Stomach (tissue), 9 donors: Measurements from ENCODE around the gene RAB6B. TPM values are rescaled to one million over a fixed set of nuclear protein-coding genes. Genes with fewer than 3 reads are reported as not detected.
A peak's percentile ranks its signal among the peaks of the same experiment; 100 is the strongest.

ENCODE experiments used
- DNase-seq, 2 donors: peaks; one replicate each; pipeline versions ENCODE4 v3.0.0 to v3.0.0-alpha.2; 2013 to 2019
- H3K27ac ChIP-seq, 5 donors: fragments of 200-600 bp in 4 of 5; sonication (generic) in 4 of 5; one replicate each; pipeline ENCODE4 v1.5.1; 2013 to 2019; ENCODE audit warnings: mild to moderate bottlenecking in 1 of 5, moderate library complexity in 1 of 5
- H3K27me3 ChIP-seq, 3 donors: fragments of 200-600 bp; sonication (generic); one replicate each; pipeline ENCODE4 v1.5.1; 2017 to 2019; ENCODE audit warnings: mixed run types in 1 of 3
- H3K36me3 ChIP-seq, 4 donors: fragments of 200-600 bp; sonication (generic); 1 replicate in 3 of 4; 2 replicates in 1 of 4; pipeline ENCODE4 v1.5.1; 2016 to 2019
- H3K4me1 ChIP-seq, 4 donors: fragments of 200-600 bp; sonication (generic); one replicate each; pipeline ENCODE4 v1.5.1; 2016 to 2019
- H3K4me3 ChIP-seq, 4 donors: fragments of 200-600 bp; sonication (generic) in 3 of 4; one replicate each; pipeline ENCODE4 v1.5.1; 2016 to 2019; ENCODE audit warnings: mild to moderate bottlenecking in 1 of 4
- H3K9me3 ChIP-seq, 4 donors: fragments of 200-600 bp; sonication (generic); one replicate each; pipeline ENCODE4 v1.5.1; 2016 to 2019
- CTCF ChIP-seq, 7 experiments: fragments of 450-650 bp in 4 of 7; fragments of 200-600 bp in 3 of 7; sonication (generic) in 3 of 7; IDR thresholded peaks; one replicate each; pipeline ENCODE4 v1.5.1; 2016 to 2019; ENCODE audit warnings: antibody characterized with exemption in 7 of 7, control low read depth in 2 of 7, mild to moderate bottlenecking in 1 of 7
- EP300 ChIP-seq: sonication (generic); formaldehyde crosslinking; IDR thresholded peaks from one replicate; pipeline ENCODE4 v1.6.1; 2017; ENCODE audit warnings: antibody characterized with exemption
- POLR2A ChIP-seq, 4 donors: fragments of 450-650 bp; IDR thresholded peaks; one replicate each; pipeline ENCODE4 v1.6.1; 2016; ENCODE audit warnings: antibody characterized with exemption in 4 of 4, control low read depth in 2 of 4, mild to moderate bottlenecking in 1 of 4, moderate library complexity in 1 of 4
- POLR2AphosphoS5 ChIP-seq, 3 donors: sonication (generic); formaldehyde crosslinking; IDR thresholded peaks; one replicate each; pipeline ENCODE4 v1.6.1; 2016; ENCODE audit warnings: antibody characterized with exemption in 3 of 3
- WGBS, 5 donors: extraction: QIAGEN DNeasy Blood & Tissue Kit in 3 of 5; methylation state at CpG; one replicate each; pipeline versions ENCODE4 v1.1.5 to v1.1.7; 2013 to 2018; 5-methylcytosine and 5-hydroxymethylcytosine counted together
- intact Hi-C: fragments of 100-400 bp; cut with DNase I; formaldehyde crosslinking; loops from one replicate; pipeline ENCODE4 v1.15.1; 2023; ENCODE audit warnings: low total_unique reads
- polyA plus RNA-seq, 3 donors: library from polyadenylated mRNA; stranded (reverse); fragments of 200-250 nt; gene quantifications; one replicate each; pipeline ENCODE4 v1.2.3, GENCODE V29; 2013
- total RNA-seq, 5 donors: library from RNA; depleted of rRNA; stranded (reverse); fragments of >200 nt; gene quantifications; one replicate each; pipeline versions ENCODE4 v1.1.0 to v1.2.3, GENCODE V29; 2014 to 2016
- donor health status: healthy with polysubstance abuse.
- donor health status: Bipolar disorder and iron deficiency.
- donor health status: healthy.

The RAB6B gene
- total and polyA plus RNA-seq, 8 donors: 0.58 to 7.5 (median 1.9) TPM

GRCh38 chr3:133881939-133882825 is 13.5 kb downstream of the RAB6B start:
- DNase-seq: peak in 1 of 2 donors; percentile 23
- Histone ChIP-seq H3K4me1 (peaks cover 0 to 13% (median 0%) of the 10 kb centered on the region in 4 donors), H3K9me3 (peaks cover 0 to 12% (median 4%) of the 10 kb centered on the region in 4 donors), H3K27ac (no peak overlapping the region), H3K36me3 (no peaks in the 10 kb centered on the region), H3K27me3 (no peaks in the 10 kb centered on the region), H3K4me3 (no peak overlapping the region)
- WGBS, 5 donors: 69 to 82% (median 77%) methylated on average over 5 of the region's 5 CpGs
- intact Hi-C loops: no loop called here
- no peak for TF ChIP-seq EP300
- TF ChIP-seq POLR2AphosphoS5 (IDR thresholded peaks at IDR 0.05): peak in 1 of 3 donors; percentile 38

GRCh38 chr3:133881492-133881891 is 14.2 kb downstream of the RAB6B start:
- intact Hi-C loops: no loop called here
- Histone ChIP-seq H3K9me3 (peaks cover 0 to 12% (median 4%) of the 10 kb centered on the region in 4 donors), H3K27me3 (no peaks in the 10 kb centered on the region), H3K4me3 (no peak overlapping the region), H3K36me3 (no peaks in the 10 kb centered on the region), H3K27ac (no peak overlapping the region), H3K4me1 (peaks cover 0 to 13% (median 0%) of the 10 kb centered on the region in 4 donors)
- TF ChIP-seq CTCF (IDR thresholded peaks at IDR 0.05) (no peak), POLR2AphosphoS5 (IDR thresholded peaks at IDR 0.05) (no peak), EP300 (no peak), POLR2A (IDR thresholded peaks at IDR 0.05) (no peak)
- no peak for DNase-seq
- WGBS, 5 donors: 68 to 91% (median 79%) methylated on average over 1 of the region's 1 CpG

- Histone ChIP-seq H3K4me3 (no peak overlapping the region), H3K27me3 (no peaks in the 10 kb centered on the region), H3K4me1 (peaks cover 0 to 13% (median 0%) of the 10 kb centered on the region in 4 donors), H3K27ac (no peak overlapping the region), H3K36me3 (no peaks in the 10 kb centered on the region), H3K9me3 (peaks cover 0 to 12% (median 4%) of the 10 kb centered on the region in 4 donors)
- WGBS, 5 donors: 88 to 100% (median 94%) methylated on average over 1 to 4 of the region's 4 CpGs
- TF ChIP-seq CTCF (IDR thresholded peaks at IDR 0.05) (no peak), POLR2A (IDR thresholded peaks at IDR 0.05) (no peak), POLR2AphosphoS5 (IDR thresholded peaks at IDR 0.05) (no peak), EP300 (no peak)
- DNase-seq: peak in 1 of 2 donors; percentile 15
- intact Hi-C loops: no loop called here
Measured at GRCh38 chr3:133880886-133881455, 14.7 kb downstream of the RAB6B start.

- no peak overlapping the region for H3K27ac ChIP-seq
- peaks cover 0 to 13% (median 0%) of the 10 kb centered on the region in 4 donors for H3K4me1 ChIP-seq
- TF ChIP-seq POLR2AphosphoS5 (IDR thresholded peaks at IDR 0.05) (no peak), POLR2A (IDR thresholded peaks at IDR 0.05) (no peak), EP300 (no peak), CTCF (IDR thresholded peaks at IDR 0.05) (no peak)
- intact Hi-C loops: no loop called here
- H3K27me3 ChIP-seq: no peaks in the 10 kb centered on the region
- WGBS, 5 donors: 78 to 89% (median 83%) methylated on average over 5 of the region's 5 CpGs
- peaks cover 0 to 12% (median 4%) of the 10 kb centered on the region in 4 donors for H3K9me3 ChIP-seq
- no peaks in the 10 kb centered on the region for H3K36me3 ChIP-seq
- H3K4me3 ChIP-seq: no peak overlapping the region
- peak in 1 of 2 donors; percentile 20 for DNase-seq
Measured at GRCh38 chr3:133880287-133880686, 15.4 kb downstream of the RAB6B start.
